GM12891 (cell line): ENCODE data around the gene GABRA6. TPM values are rescaled to one million over a fixed set of nuclear protein-coding genes. Genes with fewer than 3 reads are reported as not detected.
"Not testable (repeated sequence)": the region's sequence is repeated elsewhere in the genome, so short reads cannot be mapped to it uniquely, and the experiment has no call there.

ENCODE experiments used
- DNase-seq: peaks from one replicate; pipeline ENCODE4 v3.0.0; 2011; ENCODE audit warnings: low spot score; ENCODE audit not compliant: insufficient read length
- FAIRE-seq: peaks from 2 replicates; lab custom pipeline; 2011; peaks lifted over from hg19 to GRCh38; lab: Jason Lieb, UNC
- PAX5 ChIP-seq: IDR thresholded peaks from 2 replicates; pipeline ENCODE4 v1.6.1; 2011; ENCODE audit warnings: low read length, moderate library complexity, mild to moderate bottlenecking; ENCODE audit not compliant: insufficient read depth, severe bottlenecking
- POLR2A ChIP-seq: IDR thresholded peaks from 2 replicates; pipeline ENCODE4 v1.6.1; 2011; ENCODE audit warnings: low read depth, low read length, control low read depth
- POLR2AphosphoS5 ChIP-seq: IDR thresholded peaks from 2 replicates; pipeline ENCODE4 v1.6.1; 2011; ENCODE audit warnings: low read depth, low read length, control low read depth
- POU2F2 ChIP-seq: IDR thresholded peaks from 2 replicates; pipeline ENCODE4 v1.6.1; 2011; ENCODE audit warnings: low read depth, mild to moderate bottlenecking, control low read depth, low read length, moderate library complexity
- SPI1 ChIP-seq: IDR thresholded peaks from 2 replicates; pipeline ENCODE4 v1.6.1; 2011; ENCODE audit warnings: low read depth, low read length, control low read depth
- TAF1 ChIP-seq: IDR thresholded peaks from 2 replicates; pipeline ENCODE4 v1.6.1; 2011; ENCODE audit warnings: low read depth, low read length, control low read depth
- polyA plus RNA-seq: library from polyadenylated mRNA; unstranded; fragments of >200 nt; gene quantifications from one replicate; pipeline ENCODE4 v1.2.1, GENCODE V29; 2012; ENCODE audit warnings: low read depth, missing spikeins, inconsistent platforms; ENCODE audit not compliant: missing spikeins

GABRA6 gene
- not detected for polyA plus RNA-seq

GRCh38 chr5:161685461-161685860 lies at the start of gene GABRA6:
Gene GABRA6, plus strand, starts transcription at chr5:161685721. Its CDS starts 269 bp downstream, at chr5:161685990.
- DNase-seq (no peak), FAIRE-seq (no peak)
- TF ChIP-seq SPI1 (no peak), PAX5 (no peak), POLR2A (no peak), POU2F2 (no peak), TAF1 (no peak), POLR2AphosphoS5 (no peak)

GRCh38 chr5:161637591-161637990 lies 47.9 kb upstream of the GABRA6 start:
- DNase-seq = no peak
- FAIRE-seq = no peak
- no peak for TF ChIP-seq PAX5
- TF ChIP-seq TAF1 = no peak
- TF ChIP-seq SPI1 = no peak
- TF ChIP-seq POLR2AphosphoS5 = no peak
- no peak for TF ChIP-seq POU2F2
- TF ChIP-seq POLR2A = no peak

GRCh38 chr5:161641444-161641843 lies 44.1 kb upstream of the GABRA6 start:
- DNase-seq (no peak), FAIRE-seq (no peak)
- TF ChIP-seq SPI1 (no peak), TAF1 (no peak), POLR2A (no peak), POLR2AphosphoS5 (no peak), POU2F2 (no peak), PAX5 (no peak)

GRCh38 chr5:161645264-161645663 lies 40.3 kb upstream of the GABRA6 start:
- TF ChIP-seq POLR2AphosphoS5 (no peak), POLR2A (no peak), PAX5 (no peak), POU2F2 (no peak), TAF1 (no peak), SPI1 (no peak)
- no peak for FAIRE-seq
- no peak for DNase-seq

- not testable (repeated sequence) for DNase-seq, FAIRE-seq
Observed at GRCh38 chr5:161651926-161652325, 33.6 kb upstream of the GABRA6 start.

GRCh38 chr5:161660806-161661205 lies 24.7 kb upstream of the GABRA6 start:
- FAIRE-seq (no peak), DNase-seq (no peak)
- TF ChIP-seq POLR2A (no peak), SPI1 (no peak), TAF1 (no peak), POU2F2 (no peak), POLR2AphosphoS5 (no peak), PAX5 (no peak)

GRCh38 chr5:161663431-161663830 lies 22.1 kb upstream of the GABRA6 start:
- TF ChIP-seq POU2F2 (no peak), POLR2A (no peak), POLR2AphosphoS5 (no peak), PAX5 (no peak), TAF1 (no peak), SPI1 (no peak)
- FAIRE-seq (no peak), DNase-seq (no peak)

GRCh38 chr5:161676103-161676502 lies 9.4 kb upstream of the GABRA6 start:
- TF ChIP-seq POLR2AphosphoS5 = no peak
- no peak for TF ChIP-seq TAF1
- no peak for TF ChIP-seq POU2F2
- TF ChIP-seq PAX5 = no peak
- TF ChIP-seq SPI1 = no peak
- no peak for TF ChIP-seq POLR2A
- FAIRE-seq (no peak), DNase-seq (no peak)

- TF ChIP-seq TAF1 = no peak
- no peak for TF ChIP-seq SPI1
- TF ChIP-seq POU2F2 = no peak
- no peak for TF ChIP-seq POLR2AphosphoS5
- no peak for TF ChIP-seq PAX5
- no peak for TF ChIP-seq POLR2A
- DNase-seq (no peak), FAIRE-seq (no peak)
Observed at GRCh38 chr5:161686149-161686548, 628 bp downstream of the GABRA6 start.

GRCh38 chr5:161686881-161687280 lies 1.4 kb downstream of the GABRA6 start:
- DNase-seq (no peak), FAIRE-seq (no peak)
- TF ChIP-seq PAX5 (no peak), POLR2A (no peak), TAF1 (no peak), POLR2AphosphoS5 (no peak), POU2F2 (no peak), SPI1 (no peak)

GRCh38 chr5:161687316-161687715 lies 1.8 kb downstream of the GABRA6 start:
- TF ChIP-seq POLR2AphosphoS5 (no peak), POU2F2 (no peak)
- DNase-seq (no peak), FAIRE-seq (no peak)

- FAIRE-seq (no peak), DNase-seq (no peak)
- TF ChIP-seq SPI1 (no peak), TAF1 (no peak), PAX5 (no peak), POLR2A (no peak), POU2F2 (no peak), POLR2AphosphoS5 (no peak)
Observed at GRCh38 chr5:161691911-161692310, 6.4 kb downstream of the GABRA6 start.
